ENCODE measurements around the gene MED26.
A peak's percentile ranks its signal among the peaks of the same experiment; 100 is the strongest.
"Not testable (repeated sequence)": the region's sequence is repeated elsewhere in the genome, so short reads cannot be mapped to it uniquely, and the experiment has no call there.

MED26 gene, protein sequence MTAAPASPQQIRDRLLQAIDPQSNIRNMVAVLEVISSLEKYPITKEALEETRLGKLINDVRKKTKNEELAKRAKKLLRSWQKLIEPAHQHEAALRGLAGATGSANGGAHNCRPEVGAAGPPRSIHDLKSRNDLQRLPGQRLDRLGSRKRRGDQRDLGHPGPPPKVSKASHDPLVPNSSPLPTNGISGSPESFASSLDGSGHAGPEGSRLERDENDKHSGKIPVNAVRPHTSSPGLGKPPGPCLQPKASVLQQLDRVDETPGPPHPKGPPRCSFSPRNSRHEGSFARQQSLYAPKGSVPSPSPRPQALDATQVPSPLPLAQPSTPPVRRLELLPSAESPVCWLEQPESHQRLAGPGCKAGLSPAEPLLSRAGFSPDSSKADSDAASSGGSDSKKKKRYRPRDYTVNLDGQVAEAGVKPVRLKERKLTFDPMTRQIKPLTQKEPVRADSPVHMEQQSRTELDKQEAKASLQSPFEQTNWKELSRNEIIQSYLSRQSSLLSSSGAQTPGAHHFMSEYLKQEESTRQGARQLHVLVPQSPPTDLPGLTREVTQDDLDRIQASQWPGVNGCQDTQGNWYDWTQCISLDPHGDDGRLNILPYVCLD
- 25.4 to 29.0 (median 28.7) reads per million in 3 donors for total RNA-seq

DNA sequence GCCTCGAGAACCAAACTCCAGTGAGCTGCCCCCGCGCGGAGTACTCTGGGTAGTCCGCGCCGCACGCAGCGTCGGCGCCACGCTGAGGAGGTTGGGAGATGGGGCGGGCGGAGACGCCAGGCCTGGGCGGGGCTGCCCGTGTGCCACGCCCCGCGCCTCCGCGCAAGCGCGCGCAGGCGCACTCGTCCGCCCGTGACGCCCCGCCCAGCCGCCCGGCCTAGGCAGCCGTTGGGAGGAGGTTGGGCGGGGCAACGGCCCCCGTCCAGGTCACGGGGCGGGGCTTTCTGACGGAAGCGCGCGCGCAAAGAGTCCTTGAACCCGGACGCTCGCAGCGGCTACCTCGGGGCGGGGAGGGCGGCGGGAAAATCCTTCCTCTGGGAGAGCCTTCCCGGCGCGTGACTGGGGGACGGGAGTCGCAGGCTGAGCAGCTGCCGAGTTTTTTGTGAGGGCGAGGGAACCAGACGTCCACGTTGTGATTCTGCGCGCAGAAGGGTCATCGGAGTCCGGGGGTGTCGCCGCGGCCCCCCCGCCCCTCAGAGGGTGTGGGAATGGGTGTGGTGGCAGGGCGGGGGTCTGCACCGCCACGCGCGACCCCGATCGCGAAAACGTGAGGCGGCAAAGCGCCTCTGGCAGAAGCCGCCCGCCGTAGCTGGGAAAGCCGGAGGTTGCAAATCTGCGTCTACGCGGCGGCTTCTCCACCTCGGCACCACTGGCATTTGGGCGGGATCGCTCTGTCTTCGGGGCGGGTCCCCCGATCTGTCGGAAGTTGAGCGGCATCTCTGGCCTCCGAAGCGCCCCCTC lies at the start of gene MED26:
Gene MED26 (minus strand): TSS at position 22 of the 801 bp plus-strand sequence. CDS start 261 bp downstream, outside the sequence.
- Histone ChIP-seq H3K27ac (ENCODE audit: insufficient read depth, low read length, poor library complexity, severe bottlenecking) (peak within 1 kb of the TSS; percentile 93), H3K27me3 (replicated peaks; ENCODE audit: control insufficient read depth, insufficient read depth, low read length, poor library complexity, severe bottlenecking) (no peaks in the 10 kb centered on the region), H3K4me1 (ENCODE audit: control insufficient read depth, insufficient read depth, low read length, poor library complexity, severe bottlenecking) (peaks cover 16% of the 10 kb centered on the region), H3K36me3 (ENCODE audit: control insufficient read depth, insufficient read depth, low read length) (peaks cover 24% of the 10 kb centered on the region), H3K4me3 (ENCODE audit: insufficient read depth, low read depth, low read length, poor library complexity, severe bottlenecking) (peak within 1 kb of the TSS; percentile 91), H3K9me3 (ENCODE audit: control insufficient read depth, low read length) (no peaks in the 10 kb centered on the region)
- peak; percentile 89 to 94 (median 92) for DNase-seq

- H3K4me3 ChIP-seq (ENCODE audit: insufficient read depth, low read depth, low read length, poor library complexity, severe bottlenecking), result no peak overlapping the region
- H3K4me1 ChIP-seq (ENCODE audit: control insufficient read depth, insufficient read depth, low read length, poor library complexity, severe bottlenecking), result no peaks in the 10 kb centered on the region
- H3K36me3 ChIP-seq (ENCODE audit: control insufficient read depth, insufficient read depth, low read length), result no peaks in the 10 kb centered on the region
- DNase-seq, result no peak
- no peak overlapping the region for H3K27ac ChIP-seq (ENCODE audit: insufficient read depth, low read length, poor library complexity, severe bottlenecking)
- H3K9me3 ChIP-seq (ENCODE audit: control insufficient read depth, low read length), result no peaks in the 10 kb centered on the region
- H3K27me3 ChIP-seq (replicated peaks; ENCODE audit: control insufficient read depth, insufficient read depth, low read length, poor library complexity, severe bottlenecking), result no peaks in the 10 kb centered on the region
These were observed 49.1 kb upstream of the MED26 start for GRCh38 chr19:16677055-16677454.

DNA sequence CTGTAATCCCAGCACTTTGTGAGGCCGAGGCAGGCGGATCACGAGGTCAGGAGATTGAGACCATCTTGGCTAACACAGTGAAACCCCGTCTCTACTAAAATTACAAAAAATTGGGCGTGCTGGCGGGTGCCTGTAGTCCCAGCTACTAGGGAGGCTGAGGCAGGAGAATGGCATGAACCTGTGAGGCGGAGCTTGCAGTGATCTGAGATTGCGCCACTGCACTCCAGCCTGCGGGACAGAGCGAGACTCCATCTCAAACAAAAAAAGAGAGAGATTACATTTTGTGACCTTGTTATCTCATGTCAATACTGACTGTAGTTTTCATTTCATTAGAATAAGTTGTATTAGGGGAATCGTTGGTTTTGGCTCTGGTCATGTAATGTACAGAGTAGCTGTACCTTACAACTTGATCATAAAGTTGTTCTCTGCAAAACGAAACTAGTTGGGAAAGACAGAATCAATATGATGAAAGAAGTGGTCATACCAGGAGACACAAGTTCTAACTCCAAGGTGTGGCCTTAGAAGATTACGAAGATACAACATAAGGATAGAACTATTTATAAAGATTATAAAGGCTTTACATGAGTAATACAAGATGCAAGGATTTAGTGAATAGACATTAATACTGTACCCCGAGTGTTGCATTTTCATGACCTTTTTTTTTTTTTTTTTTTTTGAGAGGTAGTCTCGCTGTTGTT lies 48.2 kb upstream of the MED26 start:
- Histone ChIP-seq H3K27me3 (replicated peaks; ENCODE audit: control insufficient read depth, insufficient read depth, low read length, poor library complexity, severe bottlenecking) (no peaks in the 10 kb centered on the region), H3K4me3 (ENCODE audit: insufficient read depth, low read depth, low read length, poor library complexity, severe bottlenecking) (no peak overlapping the region), H3K4me1 (ENCODE audit: control insufficient read depth, insufficient read depth, low read length, poor library complexity, severe bottlenecking) (no peaks in the 10 kb centered on the region), H3K27ac (ENCODE audit: insufficient read depth, low read length, poor library complexity, severe bottlenecking) (no peak overlapping the region), H3K36me3 (ENCODE audit: control insufficient read depth, insufficient read depth, low read length) (no peaks in the 10 kb centered on the region), H3K9me3 (ENCODE audit: control insufficient read depth, low read length) (no peaks in the 10 kb centered on the region)
- no peak for DNase-seq

DNA sequence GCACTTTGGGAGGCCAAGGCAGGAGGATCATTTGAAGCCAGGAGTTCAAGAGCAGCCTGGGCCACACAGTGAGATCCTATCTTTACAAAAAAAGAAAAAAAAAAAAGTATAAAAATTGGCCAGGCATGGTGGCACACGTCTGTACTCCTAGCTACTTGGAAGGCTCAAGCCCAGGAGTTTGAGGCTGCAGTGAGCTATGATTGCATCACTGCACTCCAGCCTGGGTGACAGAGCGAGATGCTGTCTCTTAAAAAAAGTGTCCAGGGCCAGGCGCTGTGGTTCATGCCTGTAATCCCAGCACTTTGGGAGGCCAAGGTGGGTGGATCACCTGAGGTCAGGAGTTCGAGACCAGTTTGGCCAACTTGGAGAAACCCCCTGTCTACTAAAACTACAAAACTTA lies 45.8 kb upstream of the MED26 start:
- DNase-seq; H3K27ac ChIP-seq (ENCODE audit: insufficient read depth, low read length, poor library complexity, severe bottlenecking); H3K9me3 ChIP-seq (ENCODE audit: control insufficient read depth, low read length); H3K4me1 ChIP-seq (ENCODE audit: control insufficient read depth, insufficient read depth, low read length, poor library complexity, severe bottlenecking); H3K27me3 ChIP-seq (replicated peaks; ENCODE audit: control insufficient read depth, insufficient read depth, low read length, poor library complexity, severe bottlenecking); H3K4me3 ChIP-seq (ENCODE audit: insufficient read depth, low read depth, low read length, poor library complexity, severe bottlenecking); H3K36me3 ChIP-seq (ENCODE audit: control insufficient read depth, insufficient read depth, low read length): not testable (repeated sequence)

GRCh38 chr19:16673231-16673630 lies 45.2 kb upstream of the MED26 start:
- H3K4me3 ChIP-seq (ENCODE audit: insufficient read depth, low read depth, low read length, poor library complexity, severe bottlenecking), result no peak overlapping the region
- H3K36me3 ChIP-seq (ENCODE audit: control insufficient read depth, insufficient read depth, low read length), result no peaks in the 10 kb centered on the region
- no peak for DNase-seq
- H3K27ac ChIP-seq (ENCODE audit: insufficient read depth, low read length, poor library complexity, severe bottlenecking), result no peak overlapping the region
- H3K9me3 ChIP-seq (ENCODE audit: control insufficient read depth, low read length), result no peaks in the 10 kb centered on the region
- no peaks in the 10 kb centered on the region for H3K27me3 ChIP-seq (replicated peaks; ENCODE audit: control insufficient read depth, insufficient read depth, low read length, poor library complexity, severe bottlenecking)
- H3K4me1 ChIP-seq (ENCODE audit: control insufficient read depth, insufficient read depth, low read length, poor library complexity, severe bottlenecking), result no peaks in the 10 kb centered on the region

- Histone ChIP-seq H3K27me3 (replicated peaks; ENCODE audit: control insufficient read depth, insufficient read depth, low read length, poor library complexity, severe bottlenecking) (no peaks in the 10 kb centered on the region), H3K9me3 (ENCODE audit: control insufficient read depth, low read length) (no peaks in the 10 kb centered on the region), H3K4me1 (ENCODE audit: control insufficient read depth, insufficient read depth, low read length, poor library complexity, severe bottlenecking) (no peaks in the 10 kb centered on the region), H3K27ac (ENCODE audit: insufficient read depth, low read length, poor library complexity, severe bottlenecking) (no peak overlapping the region), H3K36me3 (ENCODE audit: control insufficient read depth, insufficient read depth, low read length) (no peaks in the 10 kb centered on the region), H3K4me3 (ENCODE audit: insufficient read depth, low read depth, low read length, poor library complexity, severe bottlenecking) (no peak overlapping the region)
- no peak for DNase-seq
These were observed 43.8 kb upstream of the MED26 start for GRCh38 chr19:16671652-16672274.

DNA sequence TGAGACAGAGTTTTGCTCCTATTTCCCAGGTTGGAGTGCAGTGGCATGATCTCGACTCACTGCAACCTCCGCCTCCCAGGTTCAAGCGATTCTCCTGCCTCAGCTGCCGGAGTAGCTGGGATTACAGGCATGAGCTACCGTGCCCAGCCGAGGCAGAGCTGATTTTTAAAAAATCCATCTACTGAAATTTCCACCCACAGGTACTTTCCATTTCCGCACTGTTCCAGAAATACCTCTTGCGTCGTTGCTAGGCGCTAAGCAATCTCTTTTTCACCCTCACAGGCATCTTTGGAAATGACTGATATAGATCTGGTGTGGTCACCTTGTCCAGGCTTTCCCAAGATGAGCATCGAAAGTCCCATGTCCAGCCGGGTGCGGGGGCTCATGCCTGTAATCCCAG lies 42.3 kb upstream of the MED26 start:
- no peaks in the 10 kb centered on the region for H3K27me3 ChIP-seq (replicated peaks; ENCODE audit: control insufficient read depth, insufficient read depth, low read length, poor library complexity, severe bottlenecking)

GRCh38 chr19:16668702-16669101 lies 40.7 kb upstream of the MED26 start:
- H3K4me3 ChIP-seq (ENCODE audit: insufficient read depth, low read depth, low read length, poor library complexity, severe bottlenecking); H3K27me3 ChIP-seq (replicated peaks; ENCODE audit: control insufficient read depth, insufficient read depth, low read length, poor library complexity, severe bottlenecking); H3K27ac ChIP-seq (ENCODE audit: insufficient read depth, low read length, poor library complexity, severe bottlenecking); H3K9me3 ChIP-seq (ENCODE audit: control insufficient read depth, low read length); H3K4me1 ChIP-seq (ENCODE audit: control insufficient read depth, insufficient read depth, low read length, poor library complexity, severe bottlenecking); DNase-seq; H3K36me3 ChIP-seq (ENCODE audit: control insufficient read depth, insufficient read depth, low read length): not testable (repeated sequence)

More for the DNA sequence above, 42.3 kb upstream of the MED26 start:
- Histone ChIP-seq H3K9me3 (ENCODE audit: control insufficient read depth, low read length) (no peaks in the 10 kb centered on the region), H3K4me1 (ENCODE audit: control insufficient read depth, insufficient read depth, low read length, poor library complexity, severe bottlenecking) (no peaks in the 10 kb centered on the region), H3K36me3 (ENCODE audit: control insufficient read depth, insufficient read depth, low read length) (no peaks in the 10 kb centered on the region), H3K27ac (ENCODE audit: insufficient read depth, low read length, poor library complexity, severe bottlenecking) (no peak overlapping the region), H3K4me3 (ENCODE audit: insufficient read depth, low read depth, low read length, poor library complexity, severe bottlenecking) (no peak overlapping the region)
- no peak for DNase-seq

DNA sequence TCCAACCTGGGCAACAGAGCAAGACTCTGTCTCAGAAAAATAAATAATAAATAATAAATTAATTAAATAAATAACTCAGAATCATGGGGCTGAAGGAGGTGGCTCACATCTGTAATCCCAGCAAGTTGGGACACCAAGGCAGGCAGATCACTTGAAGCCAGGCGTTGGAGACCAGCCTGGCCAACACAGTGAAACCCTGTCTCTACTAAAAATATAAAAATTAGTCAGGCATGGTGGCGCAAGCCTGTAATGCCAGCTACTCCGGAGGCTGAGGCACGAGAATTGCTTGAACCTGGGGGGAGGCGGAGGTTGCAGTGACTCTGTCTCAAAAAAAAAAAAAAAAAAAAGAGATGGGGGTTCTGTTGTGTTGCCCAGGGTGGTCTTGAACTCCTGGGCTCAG lies 40.2 kb upstream of the MED26 start:
- no peak for DNase-seq
- H3K9me3 ChIP-seq (ENCODE audit: control insufficient read depth, low read length), result no peaks in the 10 kb centered on the region
- no peak overlapping the region for H3K27ac ChIP-seq (ENCODE audit: insufficient read depth, low read length, poor library complexity, severe bottlenecking)
- H3K4me1 ChIP-seq (ENCODE audit: control insufficient read depth, insufficient read depth, low read length, poor library complexity, severe bottlenecking), result no peaks in the 10 kb centered on the region
- no peaks in the 10 kb centered on the region for H3K36me3 ChIP-seq (ENCODE audit: control insufficient read depth, insufficient read depth, low read length)
- no peak overlapping the region for H3K4me3 ChIP-seq (ENCODE audit: insufficient read depth, low read depth, low read length, poor library complexity, severe bottlenecking)
- H3K27me3 ChIP-seq (replicated peaks; ENCODE audit: control insufficient read depth, insufficient read depth, low read length, poor library complexity, severe bottlenecking), result no peaks in the 10 kb centered on the region

Data from effector memory CD4-positive, alpha-beta T cell (primary cell).